GM19043 (cell line): ENCODE results near the gene RHEBL1.
A peak's percentile ranks its signal among the peaks of the same experiment; 100 is the strongest.

ENCODE experiments used
- ATAC-seq: cut with Tn5 transposase; IDR thresholded peaks from one replicate; pipeline ENCODE4 v1.9.1; 2021; ENCODE audit warnings: low read depth; ENCODE audit not compliant: unreplicated experiment

Gene RHEBL1

GRCh38 chr12:49022558-49023178 is 47.1 kb downstream of the RHEBL1 start:
- ATAC-seq, result no peak

GRCh38 chr12:49021292-49021915 is 48.4 kb downstream of the RHEBL1 start:
- ATAC-seq, result no peak

GRCh38 chr12:49020441-49020840 is 49.3 kb downstream of the RHEBL1 start:
- no peak for ATAC-seq

GRCh38 chr12:49019443-49020324 is 50.1 kb downstream of the RHEBL1 start:
- no peak for ATAC-seq

- peak; percentile 13 for ATAC-seq
Observed at GRCh38 chr12:49019120-49019430, 50.7 kb downstream of the RHEBL1 start.

GRCh38 chr12:49018261-49019119 is 51.3 kb downstream of the RHEBL1 start, which contains the start of gene PRKAG1:
Gene PRKAG1 (minus strand): TSS chr12:49018776. CDS start chr12:49018740, 36 bp downstream.
- peak; percentile 88 for ATAC-seq

- ATAC-seq, result peak; percentile 13
Observed at GRCh38 chr12:49017891-49018260, 51.9 kb downstream of the RHEBL1 start.

- no peak for ATAC-seq
Observed at GRCh38 chr12:49015196-49015595, 54.6 kb downstream of the RHEBL1 start.
